Astrocyte of the cerebellum (primary cell): ENCODE measurements around the gene ZSCAN16.
"Not testable (repeated sequence)": the region's sequence is repeated elsewhere in the genome, so short reads cannot be mapped to it uniquely, and the experiment has no call there.

Source experiments
- DNase-seq: peaks from one replicate; pipeline ENCODE4 v3.0.0-alpha.2; 2011; ENCODE audit warnings: low read depth
- H3K4me3 ChIP-seq: 2 replicates; pipeline ENCODE4 v1.5.1; 2011; ENCODE audit warnings: mild to moderate bottlenecking, low read depth, low read length, moderate library complexity
- CTCF ChIP-seq: IDR thresholded peaks from 2 replicates; pipeline ENCODE4 v1.5.1; 2012; ENCODE audit warnings: low read length, low read depth, moderate library complexity, mild to moderate bottlenecking; ENCODE audit errors: missing control alignments
- in situ Hi-C: cut with HindIII; loops from 2 replicates; pipeline ENCODE4 v1.10.0; 2017; ENCODE audit warnings: low sequenced_read_pairs

The ZSCAN16 gene

GRCh38 chr6:28089054-28089453 lies 35.4 kb upstream of the ZSCAN16 start:
- no peak for DNase-seq
- no peak overlapping the region for H3K4me3 ChIP-seq
- in situ Hi-C loops: no loop called here
- no peak for TF ChIP-seq CTCF

- TF ChIP-seq CTCF: no peak
- in situ Hi-C loops: no loop called here
- DNase-seq: no peak
- H3K4me3 ChIP-seq: peak overlapping the region; percentile 23
Measured at GRCh38 chr6:28090917-28091586, 33.4 kb upstream of the ZSCAN16 start.

- DNase-seq, in situ Hi-C loops, H3K4me3 ChIP-seq: not testable (repeated sequence)
Measured at GRCh38 chr6:28102222-28102621, 22.2 kb upstream of the ZSCAN16 start.

GRCh38 chr6:28102699-28103098 lies 21.7 kb upstream of the ZSCAN16 start:
- DNase-seq, H3K4me3 ChIP-seq, in situ Hi-C loops: not testable (repeated sequence)

- peak overlapping the region; percentile 68 for H3K4me3 ChIP-seq
- in situ Hi-C loops: no loop called here
- peak; percentile 70 for TF ChIP-seq CTCF
- peak; percentile 29 for DNase-seq
Measured at GRCh38 chr6:28104392-28105244, 19.8 kb upstream of the ZSCAN16 start.

- TF ChIP-seq CTCF: no peak
- peak overlapping the region; percentile 68 for H3K4me3 ChIP-seq
- DNase-seq: no peak
- in situ Hi-C loops: no loop called here
Measured at GRCh38 chr6:28105245-28105639, 19.2 kb upstream of the ZSCAN16 start.

GRCh38 chr6:28107506-28107905 lies 16.9 kb upstream of the ZSCAN16 start:
- no peak overlapping the region for H3K4me3 ChIP-seq
- in situ Hi-C loops: no loop called here
- no peak for DNase-seq
- TF ChIP-seq CTCF: no peak
